Activated T-helper 2 cell treated with anti-CD3 and anti-CD28 coated beads, Interferon-gamma antibody, Interleukin-2, Interleukin-4, amounts not matched to agents 10 μg/mL and 5 μg/mL and 100 μg/mL, durations not matched to agents 14 hours and 24 hours and 36 hours (primary cell): ENCODE data around the gene ADAMTS5. TPM values are rescaled to one million over a fixed set of nuclear protein-coding genes. Genes with fewer than 3 reads are reported as not detected.

Experiments used
- DNase-seq: peaks from one replicate; pipeline ENCODE4 v3.0.0; 2021; ENCODE audit warnings: low spot score
- H3K27ac Mint-ChIP-seq: one replicate; pipeline ENCODE4 v1.8.0; 2021; ENCODE audit warnings: mixed read lengths
- H3K27me3 Mint-ChIP-seq: one replicate; pipeline ENCODE4 v1.8.0; 2021; ENCODE audit warnings: low read depth, mixed read lengths
- H3K36me3 Mint-ChIP-seq: one replicate; pipeline ENCODE4 v1.8.0; 2021; ENCODE audit warnings: low read depth, mixed read lengths
- H3K4me1 Mint-ChIP-seq: one replicate; pipeline ENCODE4 v1.8.0; 2021; ENCODE audit warnings: low read depth, mixed read lengths
- H3K4me3 Mint-ChIP-seq: one replicate; pipeline ENCODE4 v1.8.0; 2021; ENCODE audit warnings: low read depth, mild to moderate bottlenecking, moderate library complexity, mixed read lengths
- H3K9me3 Mint-ChIP-seq: one replicate; pipeline ENCODE4 v1.8.0; 2021; ENCODE audit warnings: mixed read lengths
- intact Hi-C: fragments of 100-400 bp; cut with micrococcal nuclease; formaldehyde crosslinking; loops from one replicate; pipeline ENCODE4 v1.15.1; 2023
- total RNA-seq: library from RNA; stranded (reverse); gene quantifications from 2 replicates; pipeline ENCODE4 v1.2.3, GENCODE V29; 2022

The ADAMTS5 gene
- total RNA-seq, 1 donor from 2014 or later, result not detected

GRCh38 chr21:26964170-26964778 lies 2.6 kb downstream of the ADAMTS5 start:
- Mint-ChIP-seq H3K4me1 (no peaks in the 10 kb centered on the region), H3K9me3 (no peaks in the 10 kb centered on the region), H3K27ac (no peak overlapping the region), H3K27me3 (peaks cover 38% of the 10 kb centered on the region), H3K36me3 (no peaks in the 10 kb centered on the region), H3K4me3 (no peak overlapping the region)
- DNase-seq, result no peak
- intact Hi-C loops, result no loop called here

GRCh38 chr21:26962621-26963181 lies 4.2 kb downstream of the ADAMTS5 start:
- Mint-ChIP-seq H3K27ac (no peak overlapping the region), H3K4me3 (no peak overlapping the region), H3K36me3 (no peaks in the 10 kb centered on the region), H3K9me3 (no peaks in the 10 kb centered on the region), H3K4me1 (no peaks in the 10 kb centered on the region), H3K27me3 (peaks cover 25% of the 10 kb centered on the region)
- no peak for DNase-seq
- intact Hi-C loops, result no loop called here

- Mint-ChIP-seq H3K4me3 (no peak overlapping the region), H3K27ac (no peak overlapping the region), H3K36me3 (no peaks in the 10 kb centered on the region), H3K9me3 (no peaks in the 10 kb centered on the region), H3K27me3 (peaks cover 16% of the 10 kb centered on the region), H3K4me1 (no peaks in the 10 kb centered on the region)
- intact Hi-C loops, result no loop called here
- no peak for DNase-seq
Measured at GRCh38 chr21:26961698-26962097, 5.2 kb downstream of the ADAMTS5 start.

GRCh38 chr21:26958788-26959187 lies 8.1 kb downstream of the ADAMTS5 start:
- Mint-ChIP-seq H3K27ac (no peak overlapping the region), H3K36me3 (no peaks in the 10 kb centered on the region), H3K4me1 (no peaks in the 10 kb centered on the region), H3K9me3 (no peaks in the 10 kb centered on the region), H3K4me3 (no peak overlapping the region), H3K27me3 (peaks cover 7% of the 10 kb centered on the region)
- intact Hi-C loops, result no loop called here
- no peak for DNase-seq

- H3K4me3 Mint-ChIP-seq, result no peak overlapping the region
- intact Hi-C loops, result no loop called here
- no peak for DNase-seq
- no peaks in the 10 kb centered on the region for H3K9me3 Mint-ChIP-seq
- peaks cover 3% of the 10 kb centered on the region for H3K27me3 Mint-ChIP-seq
- no peaks in the 10 kb centered on the region for H3K36me3 Mint-ChIP-seq
- H3K27ac Mint-ChIP-seq, result no peak overlapping the region
- H3K4me1 Mint-ChIP-seq, result no peaks in the 10 kb centered on the region
Measured at GRCh38 chr21:26956813-26957212, 10.1 kb downstream of the ADAMTS5 start.

GRCh38 chr21:26956216-26956615 lies 10.7 kb downstream of the ADAMTS5 start:
- Mint-ChIP-seq H3K4me1 (no peaks in the 10 kb centered on the region), H3K36me3 (no peaks in the 10 kb centered on the region), H3K27ac (no peak overlapping the region), H3K27me3 (no peaks in the 10 kb centered on the region), H3K4me3 (no peak overlapping the region), H3K9me3 (no peaks in the 10 kb centered on the region)
- no peak for DNase-seq
- intact Hi-C loops, result no loop called here

GRCh38 chr21:26954662-26955121 lies 12.2 kb downstream of the ADAMTS5 start:
- Mint-ChIP-seq H3K27me3 (no peaks in the 10 kb centered on the region), H3K4me3 (no peak overlapping the region), H3K4me1 (no peaks in the 10 kb centered on the region), H3K36me3 (no peaks in the 10 kb centered on the region), H3K27ac (no peak overlapping the region), H3K9me3 (no peaks in the 10 kb centered on the region)
- no peak for DNase-seq
- intact Hi-C loops, result no loop called here

GRCh38 chr21:26952374-26953066 lies 14.4 kb downstream of the ADAMTS5 start:
- no peaks in the 10 kb centered on the region for H3K27me3 Mint-ChIP-seq
- DNase-seq, result no peak
- no peak overlapping the region for H3K4me3 Mint-ChIP-seq
- intact Hi-C loops, result no loop called here
- H3K27ac Mint-ChIP-seq, result no peak overlapping the region
- H3K4me1 Mint-ChIP-seq, result no peaks in the 10 kb centered on the region
- no peaks in the 10 kb centered on the region for H3K9me3 Mint-ChIP-seq
- H3K36me3 Mint-ChIP-seq, result no peaks in the 10 kb centered on the region

GRCh38 chr21:26949830-26950229 lies 17.1 kb downstream of the ADAMTS5 start:
- Mint-ChIP-seq H3K27me3 (no peaks in the 10 kb centered on the region), H3K4me3 (no peak overlapping the region), H3K36me3 (no peaks in the 10 kb centered on the region), H3K4me1 (no peaks in the 10 kb centered on the region), H3K9me3 (no peaks in the 10 kb centered on the region), H3K27ac (no peak overlapping the region)
- intact Hi-C loops, result no loop called here
- DNase-seq, result no peak

- no peaks in the 10 kb centered on the region for H3K36me3 Mint-ChIP-seq
- H3K4me3 Mint-ChIP-seq, result no peak overlapping the region
- H3K9me3 Mint-ChIP-seq, result no peaks in the 10 kb centered on the region
- intact Hi-C loops, result no loop called here
- no peak for DNase-seq
- no peaks in the 10 kb centered on the region for H3K4me1 Mint-ChIP-seq
- H3K27me3 Mint-ChIP-seq, result no peaks in the 10 kb centered on the region
- H3K27ac Mint-ChIP-seq, result no peak overlapping the region
Measured at GRCh38 chr21:26948194-26948593, 18.7 kb downstream of the ADAMTS5 start.

- H3K4me3 Mint-ChIP-seq, result no peak overlapping the region
- no peaks in the 10 kb centered on the region for H3K9me3 Mint-ChIP-seq
- intact Hi-C loops, result no loop called here
- DNase-seq, result no peak
- no peaks in the 10 kb centered on the region for H3K36me3 Mint-ChIP-seq
- no peaks in the 10 kb centered on the region for H3K27me3 Mint-ChIP-seq
- no peaks in the 10 kb centered on the region for H3K4me1 Mint-ChIP-seq
- no peak overlapping the region for H3K27ac Mint-ChIP-seq
Measured at GRCh38 chr21:26946744-26947446, 20.0 kb downstream of the ADAMTS5 start.

- intact Hi-C loops, result no loop called here
- Mint-ChIP-seq H3K4me3 (no peak overlapping the region), H3K27me3 (no peaks in the 10 kb centered on the region), H3K4me1 (no peaks in the 10 kb centered on the region), H3K9me3 (no peaks in the 10 kb centered on the region), H3K27ac (no peak overlapping the region), H3K36me3 (no peaks in the 10 kb centered on the region)
- no peak for DNase-seq
Measured at GRCh38 chr21:26945916-26946675, 20.8 kb downstream of the ADAMTS5 start.
